Esophagus muscularis mucosa (tissue), 4 donors: Measurements from ENCODE around the gene LRRFIP2. TPM values are rescaled to one million over a fixed set of nuclear protein-coding genes. Genes with fewer than 3 reads are reported as not detected.
"Not testable (repeated sequence)": the region's sequence is repeated elsewhere in the genome, so short reads cannot be mapped to it uniquely, and the experiment has no call there.

Experiments
- DNase-seq: peaks from one replicate; pipeline ENCODE4 v3.0.0-alpha.2; 2017; ENCODE audit errors: extremely low spot score
- H3K27ac ChIP-seq, 4 donors: fragments of 200-600 bp; sonication (generic); replicated peaks in 1 of 4; 1 replicate in 3 of 4; 2 replicates in 1 of 4; pipeline ENCODE4 v1.5.1; 2016 to 2019; ENCODE audit warnings: mild to moderate bottlenecking in 1 of 4
- H3K27me3 ChIP-seq, 4 donors: fragments of 200-600 bp; sonication (generic); one replicate each; pipeline versions ENCODE4 v1.5.1 to v1.6.0; 2016 to 2019
- H3K36me3 ChIP-seq, 4 donors: fragments of 200-600 bp; sonication (generic); one replicate each; pipeline ENCODE4 v1.5.1; 2016 to 2019
- H3K4me1 ChIP-seq, 4 donors: fragments of 200-600 bp; sonication (generic); one replicate each; pipeline ENCODE4 v1.5.1; 2016 to 2019
- H3K4me3 ChIP-seq, 4 donors: fragments of 200-600 bp; sonication (generic); 1 replicate in 2 of 4; 2 replicates in 2 of 4; pipeline ENCODE4 v1.5.1; 2016 to 2019; ENCODE audit warnings: mild to moderate bottlenecking in 4 of 4, moderate library complexity in 1 of 4
- H3K9me3 ChIP-seq, 4 donors: fragments of 200-600 bp; sonication (generic); 1 replicate in 3 of 4; 2 replicates in 1 of 4; pipeline ENCODE4 v1.5.1; 2016 to 2019
- CTCF ChIP-seq, 3 experiments: fragments of 200-600 bp in 2 of 3; fragments of 450-650 bp in 1 of 3; sonication (generic) in 2 of 3; IDR thresholded peaks; one replicate each; pipeline ENCODE4 v1.5.1; 2017 to 2019; ENCODE audit warnings: antibody characterized with exemption in 3 of 3, mild to moderate bottlenecking in 2 of 3, moderate library complexity in 1 of 3
- EP300 ChIP-seq: sonication (generic); formaldehyde crosslinking; IDR thresholded peaks from one replicate; pipeline ENCODE4 v1.6.1; 2017; ENCODE audit warnings: antibody characterized with exemption
- POLR2A ChIP-seq: fragments of 450-650 bp; IDR thresholded peaks from one replicate; pipeline ENCODE4 v1.6.1; 2017; ENCODE audit warnings: antibody characterized with exemption, moderate library complexity, mild to moderate bottlenecking, low read depth
- POLR2AphosphoS5 ChIP-seq, 2 donors: sonication (generic); formaldehyde crosslinking; IDR thresholded peaks; one replicate each; pipeline ENCODE4 v1.6.1; 2017; ENCODE audit warnings: antibody characterized with exemption in 2 of 2
- WGBS: methylation state at CpG from one replicate; pipeline ENCODE4 v1.1.5; 2018; 5-methylcytosine and 5-hydroxymethylcytosine counted together
- intact Hi-C: fragments of 100-400 bp; cut with DNase I; formaldehyde crosslinking; loops from one replicate; pipeline ENCODE4 v1.15.1; 2023
- total RNA-seq, 4 donors: library from RNA; depleted of rRNA; stranded (reverse); fragments of >200 nt; gene quantifications; one replicate each; pipeline versions ENCODE4 v1.1.0 to v1.2.1, GENCODE V29; 2016

Gene LRRFIP2, protein sequence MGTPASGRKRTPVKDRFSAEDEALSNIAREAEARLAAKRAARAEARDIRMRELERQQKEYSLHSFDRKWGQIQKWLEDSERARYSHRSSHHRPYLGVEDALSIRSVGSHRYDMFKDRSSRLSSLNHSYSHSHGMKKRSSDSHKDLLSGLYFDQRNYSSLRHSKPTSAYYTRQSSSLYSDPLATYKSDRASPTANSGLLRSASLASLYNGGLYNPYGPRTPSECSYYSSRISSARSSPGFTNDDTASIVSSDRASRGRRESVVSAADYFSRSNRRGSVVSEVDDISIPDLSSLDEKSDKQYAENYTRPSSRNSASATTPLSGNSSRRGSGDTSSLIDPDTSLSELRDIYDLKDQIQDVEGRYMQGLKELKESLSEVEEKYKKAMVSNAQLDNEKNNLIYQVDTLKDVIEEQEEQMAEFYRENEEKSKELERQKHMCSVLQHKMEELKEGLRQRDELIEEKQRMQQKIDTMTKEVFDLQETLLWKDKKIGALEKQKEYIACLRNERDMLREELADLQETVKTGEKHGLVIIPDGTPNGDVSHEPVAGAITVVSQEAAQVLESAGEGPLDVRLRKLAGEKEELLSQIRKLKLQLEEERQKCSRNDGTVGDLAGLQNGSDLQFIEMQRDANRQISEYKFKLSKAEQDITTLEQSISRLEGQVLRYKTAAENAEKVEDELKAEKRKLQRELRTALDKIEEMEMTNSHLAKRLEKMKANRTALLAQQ
- total RNA-seq, result 100 to 1,000 TPM in 1 of 4 donors, 10 to 100 TPM in 3; 76.9 to 104 (median 93.4) TPM

GRCh38 chr3:37174532-37175126 is at the start of gene LRRFIP2:
Gene LRRFIP2, minus strand, starts transcription at chr3:37174582. Its CDS starts 25,599 bp downstream, at chr3:37148983.
- Histone ChIP-seq H3K36me3 (peaks cover 0 to 17% (median 8%) of the 10 kb centered on the region in 4 donors), H3K4me3 (peak within 1 kb of the TSS; percentile 90 to 99 (median 94)), H3K27me3 (no peaks in the 10 kb centered on the region), H3K27ac (peak within 1 kb of the TSS; percentile 96 to 99 (median 98)), H3K9me3 (no peaks in the 10 kb centered on the region), H3K4me1 (peaks cover 60 to 81% (median 77%) of the 10 kb centered on the region in 4 donors)
- WGBS, result 5% methylated on average over 5 of the region's 5 CpGs
- intact Hi-C loops, result no loop called here
- TF ChIP-seq POLR2A (no peak), POLR2AphosphoS5 (IDR thresholded peaks at IDR 0.05) (no peak), EP300 (no peak), CTCF (IDR thresholded peaks at IDR 0.05) (no peak)
- no peak for DNase-seq

- H3K9me3 ChIP-seq, result no peaks in the 10 kb centered on the region
- H3K27ac ChIP-seq, result no peak overlapping the region
- intact Hi-C loops, result no loop called here
- H3K4me1 ChIP-seq, result no peaks in the 10 kb centered on the region
- H3K27me3 ChIP-seq, result peaks cover 0 to 5% (median 0%) of the 10 kb centered on the region in 4 donors
- H3K36me3 ChIP-seq, result no peaks in the 10 kb centered on the region
- TF ChIP-seq EP300, result no peak
- no peak for TF ChIP-seq POLR2AphosphoS5 (IDR thresholded peaks at IDR 0.05)
- no peak for TF ChIP-seq CTCF (IDR thresholded peaks at IDR 0.05)
- TF ChIP-seq POLR2A, result no peak
- no peak for DNase-seq
- 100% methylated on average over 1 of the region's 1 CpG for WGBS
- no peak overlapping the region for H3K4me3 ChIP-seq
These were observed 49.2 kb upstream of the LRRFIP2 start for GRCh38 chr3:37223576-37223975.

DNA sequence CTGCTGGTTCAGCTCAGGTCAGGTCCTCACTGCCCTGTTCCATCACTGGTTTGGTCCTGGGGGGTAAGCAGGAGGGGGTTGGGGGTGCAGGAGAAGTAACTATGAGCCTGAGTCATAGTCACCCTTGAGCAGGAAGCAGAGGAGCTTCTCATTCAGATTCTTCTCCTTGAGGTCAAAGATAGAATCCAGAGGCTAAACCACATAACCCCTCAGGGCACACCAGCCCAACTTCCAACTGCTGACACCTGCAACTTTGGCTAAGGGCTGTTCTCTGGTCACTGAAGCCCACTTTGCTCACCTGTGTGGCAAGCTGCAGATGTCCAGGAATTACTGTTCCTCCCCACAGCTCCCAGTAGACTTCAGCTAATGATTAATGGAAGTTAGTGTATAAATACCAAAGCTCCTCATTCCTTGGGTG is 48.8 kb upstream of the LRRFIP2 start:
- intact Hi-C loops, result no loop called here
- no peaks in the 10 kb centered on the region for H3K9me3 ChIP-seq
- no peaks in the 10 kb centered on the region for H3K4me1 ChIP-seq
- peaks cover 0 to 5% (median 0%) of the 10 kb centered on the region in 4 donors for H3K27me3 ChIP-seq
- H3K27ac ChIP-seq, result no peak overlapping the region
- TF ChIP-seq POLR2A (no peak), CTCF (IDR thresholded peaks at IDR 0.05) (no peak), POLR2AphosphoS5 (IDR thresholded peaks at IDR 0.05) (no peak), EP300 (no peak)
- H3K36me3 ChIP-seq, result no peaks in the 10 kb centered on the region
- H3K4me3 ChIP-seq, result no peak overlapping the region
- no peak for DNase-seq

GRCh38 chr3:37222542-37222941 is 48.2 kb upstream of the LRRFIP2 start:
- H3K4me1 ChIP-seq, H3K36me3 ChIP-seq, H3K4me3 ChIP-seq, intact Hi-C loops, H3K9me3 ChIP-seq, DNase-seq, H3K27me3 ChIP-seq, H3K27ac ChIP-seq: not testable (repeated sequence)
- WGBS, result 95% methylated on average over 2 of the region's 2 CpGs

- 67% methylated on average over 1 of the region's 1 CpG for WGBS
- intact Hi-C loops, result no loop called here
- no peak for DNase-seq
- no peak overlapping the region for H3K4me3 ChIP-seq
- H3K9me3 ChIP-seq, result no peaks in the 10 kb centered on the region
- TF ChIP-seq CTCF (IDR thresholded peaks at IDR 0.05) (no peak), POLR2AphosphoS5 (IDR thresholded peaks at IDR 0.05) (no peak), POLR2A (no peak), EP300 (no peak)
- H3K4me1 ChIP-seq, result no peaks in the 10 kb centered on the region
- no peak overlapping the region for H3K27ac ChIP-seq
- peaks cover 0 to 5% (median 0%) of the 10 kb centered on the region in 4 donors for H3K27me3 ChIP-seq
- no peaks in the 10 kb centered on the region for H3K36me3 ChIP-seq
These were observed 47.0 kb upstream of the LRRFIP2 start for GRCh38 chr3:37221407-37221806.
